Endothelial cell of umbilical vein (primary cell): Measurements from ENCODE around the gene SCARF1. TPM values are rescaled to one million over a fixed set of nuclear protein-coding genes. Genes with fewer than 3 reads are reported as not detected.

ENCODE experiments used
- BruUV-seq: library from RNA; stranded (reverse); fragments of 400-500 nt; replicated peaks from 2 replicates; lab custom pipeline; 2021; lab: Mats Ljungman, UMichigan
- CTCF ChIA-PET: fragments of 300-600, 350-600 bp; sonication (Branson Sonifier 250); formaldehyde crosslinking; loops from one replicate; lab custom pipeline; 2021; ENCODE audit warnings: antibody characterized with exemption, inconsistent platforms; lab: Charles Lee
- POLR2A ChIA-PET: fragments of 300-600, 350-600 bp; sonication (Branson Sonifier 250); formaldehyde crosslinking; loops from one replicate; lab custom pipeline; 2021; ENCODE audit warnings: antibody characterized with exemption, inconsistent platforms; lab: Charles Lee
- DNase-seq: peaks from one replicate; pipeline ENCODE4 v3.0.0-alpha.2; 2011; ENCODE audit warnings: low read depth, low spot score
- FAIRE-seq: peaks from 2 replicates; lab custom pipeline; 2011; peaks lifted over from hg19 to GRCh38; lab: Jason Lieb, UNC
- H2AFZ ChIP-seq: 2 replicates; pipeline ENCODE4 v1.6.0; 2012; ENCODE audit warnings: low read depth, low read length, control low read depth, inconsistent platforms
- H3K27ac ChIP-seq: 2 replicates; pipeline ENCODE4 v1.5.1; 2011; ENCODE audit warnings: low read depth, mild to moderate bottlenecking, control low read depth, low read length, moderate library complexity; ENCODE audit not compliant: insufficient read depth
- H3K27me3 ChIP-seq, 2 experiments: 2 replicates each; pipeline versions ENCODE4 v1.6.0 to v1.6.1; 2011; ENCODE audit warnings: low read length in 2 of 2, mixed read lengths in 1 of 2; ENCODE audit not compliant: control insufficient read depth in 2 of 2, insufficient read depth in 2 of 2
- H3K36me3 ChIP-seq, 2 experiments: 2 replicates in 1 of 2; 3 replicates in 1 of 2; pipeline ENCODE4 v1.5.1; 2011; ENCODE audit warnings: low read length in 2 of 2, mild to moderate bottlenecking in 1 of 2, moderate library complexity in 1 of 2; ENCODE audit not compliant: control insufficient read depth in 2 of 2, insufficient read depth in 2 of 2; ENCODE audit errors: extremely low read depth in 1 of 2
- H3K4me1 ChIP-seq: 3 replicates; pipeline ENCODE4 v1.5.1; 2011; ENCODE audit warnings: mild to moderate bottlenecking, low read length; ENCODE audit not compliant: control insufficient read depth, insufficient read depth; ENCODE audit errors: extremely low read depth
- H3K4me2 ChIP-seq: 2 replicates; pipeline ENCODE4 v1.6.1; 2011; ENCODE audit warnings: low read length, control low read depth, mixed read lengths; ENCODE audit not compliant: insufficient read depth
- H3K4me3 ChIP-seq, 3 experiments: fragments of 200-600 bp in 1 of 3; sonication (generic), shearing (Covaris generic) in 1 of 3; replicated peaks in 1 of 3; 2 replicates each; pipeline ENCODE4 v1.5.1; 2011 to 2016; ENCODE audit warnings: control low read depth in 3 of 3, low read length in 3 of 3, mild to moderate bottlenecking in 2 of 3, inconsistent platforms in 1 of 3, low read depth in 1 of 3, moderate library complexity in 1 of 3; ENCODE audit not compliant: insufficient read depth in 1 of 3
- H3K79me2 ChIP-seq: 2 replicates; pipeline ENCODE4 v1.6.0; 2012; ENCODE audit warnings: low read length, inconsistent platforms; ENCODE audit not compliant: control insufficient read depth, insufficient read depth
- H3K9ac ChIP-seq: replicated peaks from 2 replicates; pipeline ENCODE3; 2011; ENCODE audit warnings: low read length, control low read depth; ENCODE audit not compliant: insufficient read depth; ENCODE audit errors: extremely low read depth
- H3K9me1 ChIP-seq: replicated peaks from 3 replicates; pipeline ENCODE4 v1.6.0; 2011; ENCODE audit warnings: mild to moderate bottlenecking, low read length; ENCODE audit not compliant: control insufficient read depth, insufficient read depth; ENCODE audit errors: extremely low read depth
- H3K9me3 ChIP-seq: replicated peaks from 2 replicates; pipeline ENCODE4 v1.5.1; 2012; ENCODE audit warnings: low read length, inconsistent platforms; ENCODE audit not compliant: control insufficient read depth, insufficient read depth
- H4K20me1 ChIP-seq: replicated peaks from 2 replicates; pipeline ENCODE3; 2011; ENCODE audit warnings: mild to moderate bottlenecking, low read length; ENCODE audit not compliant: control insufficient read depth, insufficient read depth; ENCODE audit errors: extremely low read depth
- CTCF ChIP-seq, 2 donors: IDR thresholded peaks; 1 replicate in 1 of 2; 2 replicates in 1 of 2; pipeline ENCODE4 v1.5.1; 2011; ENCODE audit warnings: low read length in 2 of 2, mild to moderate bottlenecking in 2 of 2, moderate library complexity in 2 of 2, control low read depth in 1 of 2, inconsistent platforms in 1 of 2, low read depth in 1 of 2; ENCODE audit not compliant: insufficient read depth in 1 of 2; ENCODE audit errors: extremely low read depth in 1 of 2
- EZH2 ChIP-seq: IDR thresholded peaks from 2 replicates; pipeline ENCODE4 v1.6.1; 2012; ENCODE audit warnings: borderline replicate concordance, low read depth, mild to moderate bottlenecking, moderate library complexity, low read length, inconsistent platforms; ENCODE audit not compliant: severe bottlenecking
- FOS ChIP-seq: IDR thresholded peaks from 2 replicates; pipeline ENCODE4 v1.6.1; 2011; ENCODE audit warnings: mild to moderate bottlenecking, low read length, moderate library complexity, borderline replicate concordance; ENCODE audit not compliant: insufficient read depth
- GATA2 ChIP-seq: IDR thresholded peaks from 2 replicates; pipeline ENCODE4 v1.7.0; 2011; ENCODE audit warnings: low read depth, mild to moderate bottlenecking, moderate library complexity, mixed read lengths, low read length; ENCODE audit not compliant: insufficient read length, insufficient read depth
- JUN ChIP-seq: IDR thresholded peaks from 2 replicates; pipeline ENCODE4 v1.6.1; 2011; ENCODE audit warnings: borderline replicate concordance, low read depth; ENCODE audit not compliant: insufficient read length, insufficient read depth
- MAX ChIP-seq: IDR thresholded peaks from 2 replicates; pipeline ENCODE4 v1.6.1; 2011; ENCODE audit not compliant: insufficient read depth, insufficient read length
- MYC ChIP-seq: IDR thresholded peaks from one replicate; pipeline ENCODE4 v1.6.1; 2011; ENCODE audit warnings: mild to moderate bottlenecking, low read depth, low read length
- POLR2A ChIP-seq: IDR thresholded peaks from 2 replicates; pipeline ENCODE4 v1.6.1; 2012; ENCODE audit warnings: low read depth, mild to moderate bottlenecking, control low read depth, low read length
- POLR2AphosphoS5 ChIP-seq: IDR thresholded peaks from 2 replicates; pipeline ENCODE4 v1.6.1; 2012; ENCODE audit warnings: low read depth, mild to moderate bottlenecking, control low read depth, low read length, moderate library complexity; ENCODE audit not compliant: insufficient read depth
- dilution Hi-C: fragments of 300-500 bp; cut with MboI; formaldehyde crosslinking; loops from one replicate; pipeline ENCODE4 v1.15.0; 2019; ENCODE audit warnings: low sequenced_read_pairs; ENCODE audit not compliant: extremely low pct_ligation_motif_present
- intact Hi-C: fragments of 100-400 bp; cut with micrococcal nuclease; formaldehyde crosslinking; loops from one replicate; pipeline ENCODE4 v1.10.0; 2022
- polyA plus RNA-seq, 4 experiments: library from polyadenylated mRNA; depleted of rRNA in 3 of 4; stranded (reverse) in 3 of 4; unstranded in 1 of 4; fragments of >200 nt; gene quantifications; 2 replicates each; pipeline versions ENCODE4 v1.2.1 to v1.2.3, GENCODE V29; 2011 to 2012; ENCODE audit warnings: missing spikeins in 1 of 4
- total RNA-seq: library from RNA; stranded (reverse); gene quantifications from 2 replicates; pipeline ENCODE4 v1.2.3, GENCODE V29; 2021

Gene SCARF1
- total and polyA plus RNA-seq, 2 donors (not counting 3 experiments of a cell fraction or from before 2014, with no cell fraction given) = 52.8 to 93.7 TPM

- Histone ChIP-seq H3K4me3 (no peak overlapping the region), H3K4me2 (no peak overlapping the region), H3K27ac (no peak overlapping the region), H3K9me1 (no peaks in the 10 kb centered on the region), H3K4me1 (peaks cover 5% of the 10 kb centered on the region), H3K9ac (no peak overlapping the region), H4K20me1 (no peaks in the 10 kb centered on the region), H3K9me3 (no peaks in the 10 kb centered on the region), H3K27me3 (no peaks in the 10 kb centered on the region), H2AFZ (no peak overlapping the region), H3K36me3 (no peaks in the 10 kb centered on the region), H3K79me2 (no peaks in the 10 kb centered on the region)
- no peak for FAIRE-seq
- dilution Hi-C loops (no loop called here), intact Hi-C loops (no loop called here)
- ChIA-PET POLR2A (no interaction called here), CTCF (no interaction called here)
- no TSS peak for BruUV-seq
- DNase-seq = no peak
- TF ChIP-seq POLR2AphosphoS5 = no peak
- TF ChIP-seq MAX = no peak
- TF ChIP-seq JUN = no peak
Measured at GRCh38 chr17:1693339-1693738, 47.8 kb upstream of the SCARF1 start.

- no peaks in the 10 kb centered on the region for H3K27me3 ChIP-seq
- no peaks in the 10 kb centered on the region for H3K4me1 ChIP-seq
- no peaks in the 10 kb centered on the region for H4K20me1 ChIP-seq
- H3K36me3 ChIP-seq = no peaks in the 10 kb centered on the region
- dilution Hi-C loops = no loop called here
- H3K79me2 ChIP-seq = no peaks in the 10 kb centered on the region
- no TSS peak for BruUV-seq
- no peak overlapping the region for H2AFZ ChIP-seq
- no peak overlapping the region for H3K4me2 ChIP-seq
- no peaks in the 10 kb centered on the region for H3K9me1 ChIP-seq
- H3K27ac ChIP-seq = no peak overlapping the region
- FAIRE-seq (no peak), DNase-seq (no peak)
- intact Hi-C loops = no loop called here
- H3K9ac ChIP-seq = no peak overlapping the region
- ChIA-PET POLR2A (no interaction called here), CTCF (no interaction called here)
- H3K4me3 ChIP-seq = no peak overlapping the region
- H3K9me3 ChIP-seq = no peaks in the 10 kb centered on the region
- TF ChIP-seq FOS (no peak), JUN (no peak), MAX (no peak), GATA2 (no peak), POLR2AphosphoS5 (no peak), POLR2A (no peak), CTCF (IDR thresholded peaks at IDR 0.05; ENCODE audit: extremely low read depth in 1 of 2, insufficient read depth in 1 of 2, low read depth in 1 of 2, low read length in 2 of 2) (no peak), EZH2 (no peak), MYC (no peak)
Measured at GRCh38 chr17:1690544-1691221, 45.2 kb upstream of the SCARF1 start.
